HepG2 (cell line): ENCODE measurements around the gene TTC17.

Experiments used
- CREB1 ChIP-seq, 2 experiments: fragments of 450-650 bp in 1 of 2; IDR thresholded peaks; 2 replicates each; pipeline ENCODE4 v1.6.1; 2016 to 2017; ENCODE audit warnings: control low read depth in 1 of 2, mild to moderate bottlenecking in 1 of 2, missing compliant biosample characterization in 1 of 2, missing genetic modification characterization in 1 of 2
- JUNB ChIP-seq: sonication (generic); formaldehyde crosslinking; IDR thresholded peaks from 2 replicates; pipeline ENCODE4 v1.8.0; 2022; ENCODE audit warnings: missing genetic modification reagents, mild to moderate bottlenecking, borderline replicate concordance
- ZNF180 ChIP-seq: sonication (generic); formaldehyde crosslinking; IDR thresholded peaks from 2 replicates; pipeline ENCODE4 v1.4.0; 2020; ENCODE audit warnings: low read depth, missing genetic modification reagents, borderline replicate concordance
- ZNF20 ChIP-seq: sonication (generic); formaldehyde crosslinking; IDR thresholded peaks from 2 replicates; pipeline ENCODE4 v1.4.0; 2020; ENCODE audit warnings: mild to moderate bottlenecking, moderate library complexity, missing genetic modification reagents

DNA sequence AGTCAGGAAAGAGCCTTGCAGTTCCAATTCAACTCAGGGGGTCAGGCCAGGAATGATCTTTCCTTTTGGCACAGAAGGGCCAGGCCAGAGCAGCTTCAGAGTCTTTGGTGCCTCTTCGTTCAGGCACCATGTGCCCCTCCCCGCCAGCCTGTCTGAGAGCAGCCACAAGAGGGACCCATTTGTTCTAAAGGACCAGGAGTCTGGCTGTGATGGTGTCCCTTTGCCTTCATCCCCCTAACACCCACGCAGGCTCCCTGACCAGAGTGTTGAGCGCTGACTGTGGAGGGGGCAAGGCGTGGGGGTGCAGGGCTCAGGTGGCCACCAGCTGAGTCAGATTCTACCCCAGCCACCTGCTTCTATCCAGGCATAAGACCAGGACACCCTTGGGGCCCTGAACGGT is 156.4 kb downstream of the TTC17 start:
- TF ChIP-seq JUNB (CRISPR knock-in tag) (no peak), ZNF20 (CRISPR knock-in tag) (no peak), CREB1 (IDR thresholded peaks at IDR 0.05) (no peak), CREB1 (CRISPR knock-in tag; IDR thresholded peaks at IDR 0.05) (no peak), ZNF180 (CRISPR knock-in tag) (no peak)
